Fibroblast of pulmonary artery (primary cell): ENCODE results near the gene APCDD1L.

Source experiments
- DNase-seq: peaks from one replicate; pipeline ENCODE4 v3.0.0-alpha.2; 2010; ENCODE audit warnings: low read depth
- H3K4me3 ChIP-seq: replicated peaks from 2 replicates; pipeline ENCODE4 v1.5.1; 2011; ENCODE audit warnings: low read depth, mild to moderate bottlenecking, control low read depth, low read length, moderate library complexity
- CTCF ChIP-seq: IDR thresholded peaks from 2 replicates; pipeline ENCODE4 v1.5.1; 2011; ENCODE audit warnings: mild to moderate bottlenecking, control low read depth, low read length, inconsistent platforms; ENCODE audit errors: missing control alignments

Gene APCDD1L

DNA sequence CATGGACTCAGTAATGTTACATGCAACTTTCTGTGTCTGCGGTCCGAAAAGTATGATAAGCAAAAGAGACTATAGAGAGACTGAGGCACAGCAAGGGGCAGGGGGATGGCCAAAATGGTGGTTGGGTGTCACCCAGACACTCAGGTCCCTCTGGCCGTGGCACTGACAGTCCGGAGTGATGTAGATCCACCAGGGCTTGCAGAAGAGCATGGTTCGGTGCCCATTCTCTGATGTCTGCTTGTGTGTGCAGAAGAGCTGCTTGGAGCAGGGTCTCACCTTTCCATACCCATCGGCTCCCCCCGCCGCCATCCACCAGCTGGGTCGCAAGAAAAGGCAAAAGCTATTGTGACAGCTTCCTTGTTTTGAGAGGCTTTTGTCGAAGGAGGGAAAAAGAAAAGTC is 6.6 kb upstream of the APCDD1L start:
- DNase-seq = no peak
- H3K4me3 ChIP-seq = no peak overlapping the region
- TF ChIP-seq CTCF = no peak

- no peak for TF ChIP-seq CTCF
These were observed 4.9 kb upstream of the APCDD1L start for GRCh38 chr20:58519940-58520712.

GRCh38 chr20:58518896-58519593 is 3.8 kb upstream of the APCDD1L start:
- TF ChIP-seq CTCF = no peak
- no peak for DNase-seq
- H3K4me3 ChIP-seq = no peak overlapping the region

More at GRCh38 chr20:58519940-58520712, 4.9 kb upstream of the APCDD1L start:
- DNase-seq = no peak
- H3K4me3 ChIP-seq = no peak overlapping the region

GRCh38 chr20:58518387-58518786 is 3.2 kb upstream of the APCDD1L start:
- no peak for TF ChIP-seq CTCF
- no peak for DNase-seq
- no peak overlapping the region for H3K4me3 ChIP-seq

GRCh38 chr20:58514321-58515232 is 622 bp downstream of the APCDD1L start:
- no peak for DNase-seq

More at GRCh38 chr20:58514321-58515232, 622 bp downstream of the APCDD1L start:
- no peak for TF ChIP-seq CTCF
- H3K4me3 ChIP-seq = peak overlapping the region; percentile 42
